ENCODE measurements around the gene SESN2. TPM values are rescaled to one million over a fixed set of nuclear protein-coding genes. Genes with fewer than 3 reads are reported as not detected.

SESN2 gene, protein sequence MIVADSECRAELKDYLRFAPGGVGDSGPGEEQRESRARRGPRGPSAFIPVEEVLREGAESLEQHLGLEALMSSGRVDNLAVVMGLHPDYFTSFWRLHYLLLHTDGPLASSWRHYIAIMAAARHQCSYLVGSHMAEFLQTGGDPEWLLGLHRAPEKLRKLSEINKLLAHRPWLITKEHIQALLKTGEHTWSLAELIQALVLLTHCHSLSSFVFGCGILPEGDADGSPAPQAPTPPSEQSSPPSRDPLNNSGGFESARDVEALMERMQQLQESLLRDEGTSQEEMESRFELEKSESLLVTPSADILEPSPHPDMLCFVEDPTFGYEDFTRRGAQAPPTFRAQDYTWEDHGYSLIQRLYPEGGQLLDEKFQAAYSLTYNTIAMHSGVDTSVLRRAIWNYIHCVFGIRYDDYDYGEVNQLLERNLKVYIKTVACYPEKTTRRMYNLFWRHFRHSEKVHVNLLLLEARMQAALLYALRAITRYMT
- polyA plus RNA-seq (2011; rRNA removed), result 35.4 and 53.4 TPM in 2 replicates
- polyA minus RNA-seq (2011; rRNA and poly(A)+ RNA removed), result 50.1 and 77.8 TPM in 2 replicates

DNA sequence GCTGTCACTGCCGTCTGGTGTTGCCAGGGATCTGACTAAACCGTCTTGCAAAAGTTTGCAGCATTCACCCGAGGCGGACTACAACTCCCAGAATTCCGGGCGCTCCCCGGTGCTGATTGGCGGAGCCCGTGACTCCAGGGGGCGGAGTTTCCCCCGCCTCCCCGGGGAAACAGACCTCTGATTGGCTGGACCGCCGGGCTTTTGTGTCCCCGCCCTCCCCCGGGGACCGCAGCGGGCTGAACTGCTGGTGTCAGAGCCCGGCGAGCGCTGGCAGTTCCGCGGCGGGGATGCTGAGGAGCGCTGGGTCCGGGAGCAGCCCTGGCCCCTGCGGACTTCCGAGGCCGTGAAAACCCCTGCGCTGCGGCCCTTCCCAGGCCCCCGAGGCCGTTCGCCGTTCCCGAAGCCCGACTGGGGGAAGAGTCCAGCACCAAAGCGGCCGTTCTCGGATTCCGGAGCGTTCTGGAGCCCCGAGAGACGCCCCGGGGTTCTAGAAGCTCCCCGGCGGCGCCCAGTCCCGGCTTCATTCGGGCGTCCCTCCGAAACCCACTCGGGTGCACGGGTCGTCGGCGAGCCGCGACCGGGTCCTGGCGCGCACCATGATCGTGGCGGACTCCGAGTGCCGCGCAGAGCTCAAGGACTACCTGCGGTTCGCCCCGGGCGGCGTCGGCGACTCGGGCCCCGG is at the start of gene SESN2:
Gene SESN2 (plus strand): TSS at position 267 of the 682 bp plus-strand sequence. CDS start 330 bp downstream, at position 597.
- CTCF ChIA-PET, result interaction anchor here (2.5 kb wide), 1 partner anchor 11 kb away, joined by 14 read pairs; no protein-coding TSS in a partner anchor
- Histone ChIP-seq H3K4me3 (ENCODE audit: low read depth, low read length) (peak within 1 kb of the TSS; percentile 98), H3K27me3 (ENCODE audit: control insufficient read depth, insufficient read depth, low read length) (no peaks in the 10 kb centered on the region), H3K36me3 (ENCODE audit: control insufficient read depth, insufficient read depth, low read length) (no peaks in the 10 kb centered on the region)
- peak; percentile 96 for DNase-seq (ENCODE audit: low read depth)
- no peak for TF ChIP-seq CTCF (IDR thresholded peaks at IDR 0.05; ENCODE audit: insufficient read depth, low read depth, low read length)
- POLR2A ChIA-PET, result interaction anchor here (0.7 to 0.8 kb wide), 2 partner anchors 184 to 246 kb away, joined by 3 read pairs; partner anchors contain the start of gene RCC1

- no peak for TF ChIP-seq CTCF (IDR thresholded peaks at IDR 0.05; ENCODE audit: insufficient read depth, low read depth, low read length)
- no peak overlapping the region for H3K4me3 ChIP-seq (ENCODE audit: low read depth, low read length)
- ChIA-PET CTCF (interaction anchor here (0.6 to 7.5 kb wide), 24 partner anchors 10 to 353 kb away, joined by 3 to 134 read pairs (median 5); partner anchors contain the start of gene EYA3), POLR2A (no interaction called here)
- peaks cover 6% of the 10 kb centered on the region for H3K36me3 ChIP-seq (ENCODE audit: control insufficient read depth, insufficient read depth, low read length)
- no peaks in the 10 kb centered on the region for H3K27me3 ChIP-seq (ENCODE audit: control insufficient read depth, insufficient read depth, low read length)
- DNase-seq (ENCODE audit: low read depth), result no peak
These were observed 49.6 kb upstream of the SESN2 start for GRCh38 chr1:28209700-28210099.

GRCh38 chr1:28213315-28213714 is 46.0 kb upstream of the SESN2 start:
- POLR2A ChIA-PET, result no interaction called here
- H3K27me3 ChIP-seq (ENCODE audit: control insufficient read depth, insufficient read depth, low read length), result no peaks in the 10 kb centered on the region
- no peak overlapping the region for H3K4me3 ChIP-seq (ENCODE audit: low read depth, low read length)
- H3K36me3 ChIP-seq (ENCODE audit: control insufficient read depth, insufficient read depth, low read length), result peaks cover 6% of the 10 kb centered on the region
- CTCF ChIA-PET, result interaction anchor here (1.1 to 7.5 kb wide), 3 partner anchors 13 to 123 kb away, joined by 3 to 134 read pairs (median 3); partner anchors contain the start of gene EYA3
- DNase-seq (ENCODE audit: low read depth), result no peak
- TF ChIP-seq CTCF (IDR thresholded peaks at IDR 0.05; ENCODE audit: insufficient read depth, low read depth, low read length), result no peak

GRCh38 chr1:28229089-28229488 is 30.2 kb upstream of the SESN2 start:
- Histone ChIP-seq H3K36me3 (ENCODE audit: control insufficient read depth, insufficient read depth, low read length) (peaks cover 6% of the 10 kb centered on the region; the same call in 1 of the 2 replicates), H3K4me3 (ENCODE audit: low read depth, low read length) (no peak overlapping the region), H3K27me3 (ENCODE audit: control insufficient read depth, insufficient read depth, low read length) (no peaks in the 10 kb centered on the region)
- no peak for TF ChIP-seq CTCF (IDR thresholded peaks at IDR 0.05; ENCODE audit: insufficient read depth, low read depth, low read length)
- POLR2A ChIA-PET, result no interaction called here
- CTCF ChIA-PET, result no interaction called here
- no peak for DNase-seq (ENCODE audit: low read depth)

- CTCF ChIA-PET, result no interaction called here
- POLR2A ChIA-PET, result interaction anchor here (0.7 kb wide), 1 partner anchor 381 kb away, joined by 4 read pairs; no protein-coding TSS in a partner anchor
- peaks cover 5% of the 10 kb centered on the region; the same call in 1 of the 2 replicates for H3K36me3 ChIP-seq (ENCODE audit: control insufficient read depth, insufficient read depth, low read length)
- TF ChIP-seq CTCF (IDR thresholded peaks at IDR 0.05; ENCODE audit: insufficient read depth, low read depth, low read length), result no peak
- H3K27me3 ChIP-seq (ENCODE audit: control insufficient read depth, insufficient read depth, low read length), result no peaks in the 10 kb centered on the region
- no peak overlapping the region for H3K4me3 ChIP-seq (ENCODE audit: low read depth, low read length)
- DNase-seq (ENCODE audit: low read depth), result no peak
These were observed 29.3 kb upstream of the SESN2 start for GRCh38 chr1:28229996-28230395.

All from BJ (cell line).